Thyroid gland (tissue), 4 donors: ENCODE measurements around the gene PTPRG.

Source experiments
- CTCF ChIP-seq, 6 experiments: fragments of 200-600 bp in 3 of 6; fragments of 450-650 bp in 3 of 6; sonication (generic) in 3 of 6; IDR thresholded peaks; one replicate each; pipeline ENCODE4 v1.5.1; 2016 to 2019; ENCODE audit warnings: antibody characterized with exemption in 6 of 6, mild to moderate bottlenecking in 2 of 6, inconsistent platforms in 1 of 6, moderate library complexity in 1 of 6
- POLR2A ChIP-seq, 2 donors: fragments of 450-650 bp; IDR thresholded peaks; one replicate each; pipeline ENCODE4 v1.6.1; 2017; ENCODE audit warnings: antibody characterized with exemption in 2 of 2, mild to moderate bottlenecking in 2 of 2, moderate library complexity in 1 of 2

GRCh38 chr3:62122819-62123218 is 561.4 kb downstream of the PTPRG start:
- TF ChIP-seq CTCF (IDR thresholded peaks at IDR 0.05): no peak
- no peak for TF ChIP-seq POLR2A (IDR thresholded peaks at IDR 0.05)
